Measurements from ENCODE around the gene OBSCN. TPM values are rescaled to one million over a fixed set of nuclear protein-coding genes. Genes with fewer than 3 reads are reported as not detected.

OBSCN gene
- total and polyA plus RNA-seq, 2 experiments from 2014 or later = 1.1 to 5.2 TPM

- H3K27ac ChIP-seq = no peak overlapping the region
- H3K36me3 ChIP-seq (ENCODE audit: low read depth) = no peaks in the 10 kb centered on the region
- no peaks in the 10 kb centered on the region for H3K27me3 ChIP-seq (replicated peaks; ENCODE audit: insufficient read depth)
- no peak overlapping the region for H3K4me3 ChIP-seq
- H3K4me1 ChIP-seq (ENCODE audit: insufficient read depth) = no peaks in the 10 kb centered on the region
- H3K9me3 ChIP-seq (ENCODE audit: low read depth) = no peaks in the 10 kb centered on the region
- TF ChIP-seq EZH2 (IDR thresholded peaks at IDR 0.05; ENCODE audit: insufficient read depth, poor library complexity, severe bottlenecking) (no peak), EZH2phosphoT487 (IDR thresholded peaks at IDR 0.05; ENCODE audit: insufficient read depth, low read depth) (no peak)
- in situ Hi-C loops (cut with MboI) = no loop called here
- no peaks in the 10 kb centered on the region for H3K9me2 ChIP-seq (ENCODE audit: insufficient read depth)
- H3K79me2 ChIP-seq (ENCODE audit: insufficient read depth) = no peaks in the 10 kb centered on the region
- H4K20me1 ChIP-seq (ENCODE audit: insufficient read depth) = no peaks in the 10 kb centered on the region
- H3K9ac ChIP-seq = no peak overlapping the region
- WGBS, 2 experiments (ENCODE audit: low coverage in 1 of 2, low lambda C conversion rate in 2 of 2, missing lambda C conversion rate in 2 of 2) = 74 to 84% methylated on average over 8 of the region's 8 CpGs
- no peak for DNase-seq
- peaks cover 7% of the 10 kb centered on the region for H3F3A ChIP-seq (ENCODE audit: insufficient read depth)
- H2AFZ ChIP-seq = no peak overlapping the region
- H3K4me2 ChIP-seq (ENCODE audit: unreplicated experiment) = no peak overlapping the region
Measured at GRCh38 chr1:228194921-228195812, 12.7 kb upstream of the OBSCN start.

DNA sequence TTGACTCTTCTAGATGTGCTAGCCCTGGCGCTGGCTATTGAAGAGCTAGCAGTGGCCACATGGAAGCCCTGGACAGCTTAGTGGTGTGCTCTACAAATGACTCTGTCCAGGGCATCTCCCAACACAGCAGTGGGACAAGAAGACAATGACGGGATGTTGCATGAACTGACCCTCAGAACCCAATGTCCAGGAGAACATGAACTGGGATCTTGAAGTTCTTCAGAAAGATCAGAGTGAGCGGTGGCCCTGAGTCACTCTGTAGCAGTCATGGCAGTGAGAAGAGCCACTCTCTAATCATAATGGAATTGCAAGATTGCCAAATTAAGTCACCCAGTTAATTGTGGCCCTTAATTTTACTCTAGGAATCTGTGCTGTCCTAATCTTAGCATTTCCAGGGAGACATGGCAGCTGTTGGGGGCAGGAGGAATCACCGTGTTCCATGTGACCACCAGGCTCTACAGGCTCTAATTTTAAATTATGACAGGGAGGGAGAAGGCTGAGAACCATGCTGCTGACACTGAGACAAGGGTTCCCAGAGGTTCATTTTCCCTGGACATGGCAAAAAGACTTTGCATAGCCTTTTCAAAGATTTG, 10.2 kb upstream of the OBSCN start:
- Histone ChIP-seq H3K4me2 (ENCODE audit: unreplicated experiment) (no peak overlapping the region), H3K4me1 (ENCODE audit: insufficient read depth) (no peaks in the 10 kb centered on the region), H2AFZ (no peak overlapping the region), H4K20me1 (ENCODE audit: insufficient read depth) (no peaks in the 10 kb centered on the region; the same call in 1 of the 2 replicates), H3K36me3 (ENCODE audit: low read depth) (no peaks in the 10 kb centered on the region), H3F3A (ENCODE audit: insufficient read depth) (peaks cover 7% of the 10 kb centered on the region), H3K79me2 (ENCODE audit: insufficient read depth) (no peaks in the 10 kb centered on the region), H3K27me3 (replicated peaks; ENCODE audit: insufficient read depth) (no peaks in the 10 kb centered on the region), H3K4me3 (no peak overlapping the region), H3K9me2 (ENCODE audit: insufficient read depth) (no peaks in the 10 kb centered on the region), H3K9ac (no peak overlapping the region), H3K27ac (no peak overlapping the region), H3K9me3 (ENCODE audit: low read depth) (no peaks in the 10 kb centered on the region)
- in situ Hi-C loops (cut with MboI) = no loop called here
- TF ChIP-seq EZH2 (IDR thresholded peaks at IDR 0.05; ENCODE audit: insufficient read depth, poor library complexity, severe bottlenecking) (no peak), EZH2phosphoT487 (IDR thresholded peaks at IDR 0.05; ENCODE audit: insufficient read depth, low read depth) (no peak)
- WGBS, 2 experiments (ENCODE audit: low coverage in 1 of 2, low lambda C conversion rate in 2 of 2, missing lambda C conversion rate in 2 of 2) = 88 to 94% methylated on average over 4 of the region's 4 CpGs
- DNase-seq = no peak

- Histone ChIP-seq H3K9ac (no peak overlapping the region), H3K27me3 (replicated peaks; ENCODE audit: insufficient read depth) (no peaks in the 10 kb centered on the region), H3K4me3 (no peak overlapping the region), H3F3A (ENCODE audit: insufficient read depth) (peaks cover 7% of the 10 kb centered on the region), H3K9me3 (ENCODE audit: low read depth) (no peaks in the 10 kb centered on the region), H3K4me1 (ENCODE audit: insufficient read depth) (no peaks in the 10 kb centered on the region), H3K27ac (no peak overlapping the region), H3K9me2 (ENCODE audit: insufficient read depth) (no peaks in the 10 kb centered on the region), H3K4me2 (ENCODE audit: unreplicated experiment) (no peak overlapping the region), H3K79me2 (ENCODE audit: insufficient read depth) (no peaks in the 10 kb centered on the region), H4K20me1 (ENCODE audit: insufficient read depth) (no peaks in the 10 kb centered on the region; the same call in 1 of the 2 replicates), H3K36me3 (ENCODE audit: low read depth) (no peaks in the 10 kb centered on the region), H2AFZ (no peak overlapping the region)
- TF ChIP-seq EZH2 (IDR thresholded peaks at IDR 0.05; ENCODE audit: insufficient read depth, poor library complexity, severe bottlenecking) (no peak), EZH2phosphoT487 (IDR thresholded peaks at IDR 0.05; ENCODE audit: insufficient read depth, low read depth) (no peak)
- DNase-seq = peak; percentile 41
- in situ Hi-C loops (cut with MboI) = no loop called here
- 53 to 56% methylated on average over 2 of the region's 2 CpGs for WGBS, 2 experiments (ENCODE audit: low coverage in 1 of 2, low lambda C conversion rate in 2 of 2, missing lambda C conversion rate in 2 of 2)
Measured at GRCh38 chr1:228198977-228199590, 8.8 kb upstream of the OBSCN start.

- Histone ChIP-seq H2AFZ (no peak overlapping the region), H3K79me2 (ENCODE audit: insufficient read depth) (no peaks in the 10 kb centered on the region), H3K36me3 (ENCODE audit: low read depth) (no peaks in the 10 kb centered on the region), H3K4me3 (no peak overlapping the region), H3K9me3 (ENCODE audit: low read depth) (no peaks in the 10 kb centered on the region), H3F3A (ENCODE audit: insufficient read depth) (no peaks in the 10 kb centered on the region), H3K9me2 (ENCODE audit: insufficient read depth) (no peaks in the 10 kb centered on the region), H3K27ac (no peak overlapping the region), H3K27me3 (replicated peaks; ENCODE audit: insufficient read depth) (no peaks in the 10 kb centered on the region), H4K20me1 (ENCODE audit: insufficient read depth) (no peaks in the 10 kb centered on the region; the same call in 1 of the 2 replicates), H3K4me2 (ENCODE audit: unreplicated experiment) (no peak overlapping the region), H3K4me1 (ENCODE audit: insufficient read depth) (no peaks in the 10 kb centered on the region), H3K9ac (no peak overlapping the region)
- 10 to 11% methylated on average over 8 of the region's 8 CpGs for WGBS, 2 experiments (ENCODE audit: low coverage in 1 of 2, low lambda C conversion rate in 2 of 2, missing lambda C conversion rate in 2 of 2)
- DNase-seq = no peak
- TF ChIP-seq EZH2phosphoT487 (IDR thresholded peaks at IDR 0.05; ENCODE audit: insufficient read depth, low read depth) (no peak), EZH2 (IDR thresholded peaks at IDR 0.05; ENCODE audit: insufficient read depth, poor library complexity, severe bottlenecking) (no peak)
- in situ Hi-C loops (cut with MboI) = no loop called here
Measured at GRCh38 chr1:228204958-228205357, 2.9 kb upstream of the OBSCN start.
